DOHH2 (cell line): Measurements from ENCODE around the gene C8A.

Experiments
- H3F3A ChIP-seq: fragments of 200-600 bp; sonication (generic), shearing (Covaris generic); 2 replicates; pipeline ENCODE4 v1.6.0; 2016; ENCODE audit warnings: antibody characterized with exemption, mild to moderate bottlenecking; ENCODE audit not compliant: control insufficient read depth, insufficient read depth
- H3K27ac ChIP-seq: fragments of 200-600 bp; sonication (generic); 2 replicates; pipeline ENCODE4 v1.5.1; 2014; ENCODE audit warnings: low read depth, mild to moderate bottlenecking, low read length, moderate library complexity
- H3K27me3 ChIP-seq: fragments of 200-600 bp; sonication (generic); 2 replicates; pipeline ENCODE4 v1.6.1; 2014; ENCODE audit warnings: mild to moderate bottlenecking, low read length, mixed read lengths; ENCODE audit not compliant: control insufficient read depth
- H3K36me3 ChIP-seq: fragments of 200-600 bp; sonication (generic); 2 replicates; pipeline ENCODE4 v1.6.1; 2014; ENCODE audit warnings: mild to moderate bottlenecking, low read length, moderate library complexity, mixed read lengths; ENCODE audit not compliant: control insufficient read depth
- H3K4me1 ChIP-seq: fragments of 200-600 bp; sonication (generic); 2 replicates; pipeline ENCODE4 v1.6.1; 2014; ENCODE audit warnings: mild to moderate bottlenecking, low read length, mixed read lengths; ENCODE audit not compliant: control insufficient read depth
- H3K4me2 ChIP-seq: fragments of 200-600 bp; sonication (generic); 2 replicates; pipeline ENCODE4 v1.6.0; 2014; ENCODE audit warnings: mild to moderate bottlenecking, low read length, moderate library complexity
- H3K4me3 ChIP-seq: fragments of 200-600 bp; sonication (generic); 2 replicates; pipeline ENCODE4 v1.5.1; 2014; ENCODE audit warnings: mild to moderate bottlenecking, low read length, mixed read lengths
- H3K79me2 ChIP-seq: fragments of 200-600 bp; sonication (generic); 2 replicates; pipeline ENCODE4 v1.6.1; 2014; ENCODE audit warnings: mild to moderate bottlenecking, low read length, mixed read lengths; ENCODE audit not compliant: control insufficient read depth
- H3K9me2 ChIP-seq: fragments of 200-600 bp; sonication (generic); replicated peaks from 2 replicates; pipeline ENCODE4 v1.6.1; 2014; ENCODE audit warnings: mild to moderate bottlenecking, low read length, mixed read lengths; ENCODE audit not compliant: control insufficient read depth
- H3K9me3 ChIP-seq: fragments of 200-600 bp; sonication (generic); 2 replicates; pipeline ENCODE4 v1.6.1; 2014; ENCODE audit warnings: antibody characterized with exemption, low read length, mixed read lengths; ENCODE audit not compliant: control insufficient read depth, insufficient read depth
- H4K20me1 ChIP-seq: fragments of 200-600 bp; sonication (generic); 2 replicates; pipeline ENCODE4 v1.6.0; 2014; ENCODE audit warnings: low read depth, mild to moderate bottlenecking, antibody characterized with exemption, low read length, moderate library complexity; ENCODE audit not compliant: control insufficient read depth, insufficient read depth
- CTCF ChIP-seq: fragments of 200-600 bp; sonication (generic); IDR thresholded peaks from one replicate; pipeline ENCODE4 v1.5.1; 2014; ENCODE audit warnings: antibody characterized with exemption, mild to moderate bottlenecking, low read depth, low read length; ENCODE audit not compliant: poor library complexity, severe bottlenecking
- EZH2phosphoT487 ChIP-seq: fragments of 200-600 bp; sonication (generic); IDR thresholded peaks from 2 replicates; pipeline ENCODE4 v1.6.1; 2017; ENCODE audit warnings: borderline replicate concordance, mild to moderate bottlenecking, antibody characterized with exemption, low read length, moderate library complexity, mixed read lengths

The C8A gene

GRCh38 chr1:56827711-56828110 lies 26.9 kb upstream of the C8A start:
- Histone ChIP-seq H3K4me1 (no peaks in the 10 kb centered on the region), H3F3A (no peaks in the 10 kb centered on the region), H3K9me3 (no peaks in the 10 kb centered on the region), H3K27ac (no peak overlapping the region), H3K27me3 (no peaks in the 10 kb centered on the region), H4K20me1 (no peaks in the 10 kb centered on the region), H3K36me3 (no peaks in the 10 kb centered on the region), H3K9me2 (no peaks in the 10 kb centered on the region), H3K4me2 (no peak overlapping the region), H3K79me2 (no peaks in the 10 kb centered on the region), H3K4me3 (no peak overlapping the region)
- TF ChIP-seq EZH2phosphoT487 (no peak), CTCF (no peak)

GRCh38 chr1:56830052-56830451 lies 24.5 kb upstream of the C8A start:
- Histone ChIP-seq H3K9me3 (no peaks in the 10 kb centered on the region), H4K20me1 (no peaks in the 10 kb centered on the region), H3K4me3 (no peak overlapping the region), H3F3A (no peaks in the 10 kb centered on the region), H3K27me3 (no peaks in the 10 kb centered on the region), H3K79me2 (no peaks in the 10 kb centered on the region), H3K4me2 (no peak overlapping the region), H3K27ac (no peak overlapping the region), H3K4me1 (no peaks in the 10 kb centered on the region), H3K9me2 (no peaks in the 10 kb centered on the region), H3K36me3 (no peaks in the 10 kb centered on the region)
- TF ChIP-seq CTCF (no peak), EZH2phosphoT487 (no peak)

GRCh38 chr1:56831871-56832693 lies 22.5 kb upstream of the C8A start:
- H3K4me1 ChIP-seq: no peaks in the 10 kb centered on the region
- H3K27ac ChIP-seq: no peak overlapping the region
- H3K27me3 ChIP-seq: no peaks in the 10 kb centered on the region
- no peak overlapping the region for H3K4me3 ChIP-seq
- H3K36me3 ChIP-seq: no peaks in the 10 kb centered on the region
- H3K4me2 ChIP-seq: no peak overlapping the region
- H3K9me3 ChIP-seq: no peaks in the 10 kb centered on the region
- H3K79me2 ChIP-seq: no peaks in the 10 kb centered on the region
- no peaks in the 10 kb centered on the region for H3K9me2 ChIP-seq
- no peaks in the 10 kb centered on the region for H3F3A ChIP-seq
- H4K20me1 ChIP-seq: no peaks in the 10 kb centered on the region
- TF ChIP-seq EZH2phosphoT487 (no peak), CTCF (peak; percentile 90)
